HepG2 (cell line): Measurements from ENCODE around the gene ZNF322. TPM values are rescaled to one million over a fixed set of nuclear protein-coding genes. Genes with fewer than 3 reads are reported as not detected.

Experiments
- BATF2 ChIP-seq: sonication (generic); formaldehyde crosslinking; IDR thresholded peaks from 2 replicates; pipeline ENCODE4 v1.8.0; 2022; ENCODE audit warnings: mild to moderate bottlenecking, missing genetic modification reagents, moderate library complexity
- FOXP4 ChIP-seq: sonication (generic); formaldehyde crosslinking; IDR thresholded peaks from 2 replicates; pipeline ENCODE4 v1.4.0; 2020; ENCODE audit warnings: missing genetic modification reagents
- HNRNPH1 ChIP-seq: fragments of 200-400 bp; formaldehyde crosslinking; optimal IDR thresholded peaks from 2 replicates; pipeline ENCODE3; 2017; ENCODE audit warnings: mild to moderate bottlenecking, low read depth, low read length
- HOXA5 ChIP-seq: sonication (generic); formaldehyde crosslinking; IDR thresholded peaks from 2 replicates; pipeline ENCODE4 v1.4.0; 2020; ENCODE audit warnings: missing genetic modification reagents
- IRX3 ChIP-seq: sonication (generic); formaldehyde crosslinking; IDR thresholded peaks from 2 replicates; pipeline ENCODE4 v1.8.1; 2023; ENCODE audit warnings: mild to moderate bottlenecking, low read depth, missing genetic modification reagents, borderline replicate concordance
- KMT2A ChIP-seq: sonication (generic); formaldehyde crosslinking; IDR thresholded peaks from 2 replicates; pipeline ENCODE4 v1.4.0; 2020; ENCODE audit warnings: missing genetic modification reagents
- MTF1 ChIP-seq: sonication (generic); formaldehyde crosslinking; IDR thresholded peaks from 2 replicates; pipeline ENCODE4 v1.5.0; 2020; ENCODE audit warnings: missing genetic modification reagents
- MXI1 ChIP-seq: IDR thresholded peaks from 3 replicates; pipeline ENCODE4 v1.6.1; 2012; ENCODE audit warnings: low read depth, low read length, inconsistent platforms, borderline replicate concordance
- PAF1 ChIP-seq: IDR thresholded peaks from 2 replicates; pipeline ENCODE4 v1.6.1; 2016; ENCODE audit warnings: missing genetic modification reagents, missing compliant biosample characterization
- SIX1 ChIP-seq: sonication (generic); formaldehyde crosslinking; IDR thresholded peaks from 2 replicates; pipeline ENCODE4 v1.4.0; 2020; ENCODE audit warnings: missing genetic modification reagents, borderline replicate concordance
- SMARCE1 ChIP-seq: fragments of 450-650 bp; IDR thresholded peaks from 2 replicates; pipeline ENCODE4 v1.6.1; 2017; ENCODE audit warnings: borderline replicate concordance
- SOX13 ChIP-seq, 3 experiments: fragments of 450-650 bp in 1 of 3; sonication (generic) in 1 of 3; formaldehyde crosslinking in 1 of 3; IDR thresholded peaks in 2 of 3; conservative IDR thresholded peaks in 1 of 3; 2 replicates each; pipeline versions ENCODE4 v1.5.0 to v1.6.1; 2016 to 2020; ENCODE audit warnings: antibody characterized with exemption in 1 of 3, mild to moderate bottlenecking in 1 of 3, missing compliant biosample characterization in 1 of 3, missing genetic modification reagents in 1 of 3, moderate library complexity in 1 of 3
- SP140L ChIP-seq: sonication (generic); formaldehyde crosslinking; IDR thresholded peaks from 2 replicates; pipeline ENCODE4 v1.4.0; 2020; ENCODE audit warnings: missing genetic modification reagents, borderline replicate concordance
- TFDP1 ChIP-seq: IDR thresholded peaks from 2 replicates; pipeline ENCODE4 v1.6.1; 2016; ENCODE audit warnings: missing compliant biosample characterization, missing genetic modification reagents, borderline replicate concordance
- UBTF ChIP-seq: sonication (generic); formaldehyde crosslinking; IDR thresholded peaks from 2 replicates; pipeline ENCODE4 v1.4.0; 2020; ENCODE audit warnings: mild to moderate bottlenecking, missing genetic modification reagents
- WIZ ChIP-seq: sonication (generic); formaldehyde crosslinking; IDR thresholded peaks from 2 replicates; pipeline ENCODE4 v1.5.1; 2020; ENCODE audit warnings: mild to moderate bottlenecking, missing genetic modification reagents
- ZMAT5 ChIP-seq: sonication (generic); formaldehyde crosslinking; IDR thresholded peaks from 2 replicates; pipeline ENCODE4 v1.5.0; 2020; ENCODE audit warnings: mild to moderate bottlenecking, low read depth, missing genetic modification reagents, borderline replicate concordance
- ZNF251 ChIP-seq: sonication (generic); formaldehyde crosslinking; IDR thresholded peaks from 2 replicates; pipeline ENCODE4 v1.9.0; 2021; ENCODE audit warnings: mild to moderate bottlenecking, missing genetic modification reagents
- ZNF530 ChIP-seq: sonication (generic); formaldehyde crosslinking; IDR thresholded peaks from 2 replicates; pipeline ENCODE4 v1.5.0; 2020; ENCODE audit warnings: low read depth, mild to moderate bottlenecking, missing genetic modification reagents
- ZNF552 ChIP-seq: sonication (generic); formaldehyde crosslinking; IDR thresholded peaks from 2 replicates; pipeline ENCODE4 v1.9.0; 2022; ENCODE audit warnings: missing genetic modification reagents, mild to moderate bottlenecking, borderline replicate concordance
- ZNF749 ChIP-seq: sonication (generic); formaldehyde crosslinking; IDR thresholded peaks from 2 replicates; pipeline ENCODE4 v1.8.0; 2022; ENCODE audit warnings: mild to moderate bottlenecking, missing genetic modification reagents, moderate library complexity, borderline replicate concordance
- polyA plus RNA-seq, 8 experiments: library from polyadenylated mRNA; depleted of rRNA in 3 of 8; stranded (reverse) in 7 of 8; unstranded in 1 of 8; fragments of >200 nt; fragmentation: Illumina TruSeq in 4 of 8; extraction: Trizol in 4 of 8; gene quantifications; 2 replicates each; pipeline versions ENCODE4 v1.2.1 to v1.2.3, GENCODE V29; 2011 to 2016; ENCODE audit warnings: low read depth in 4 of 8, missing spikeins in 1 of 8, mixed read lengths in 1 of 8; ENCODE audit not compliant: insufficient read depth in 1 of 8
- total RNA-seq, 5 experiments: library from RNA; depleted of rRNA; stranded (reverse); fragments of >200 nt; fragmentation: Illumina TruSeq; extraction: Trizol; gene quantifications; 2 replicates each; pipeline ENCODE4 v1.2.3, GENCODE V29; 2016; ENCODE audit warnings: low read depth in 1 of 5

ZNF322 gene
- total and polyA plus RNA-seq, 2 of the 13 experiments (the other 11 are each of a cell fraction or from before 2014, with no cell fraction given), result 8.3 to 22.8 TPM

- no peak; the same call in 1 of the 2 replicates for TF ChIP-seq HOXA5 (CRISPR knock-in tag)
- TF ChIP-seq SIX1 (CRISPR knock-in tag), result peak; percentile 64
- peak; percentile 54; the same call in 1 of the 2 replicates for TF ChIP-seq ZNF552 (CRISPR knock-in tag)
- TF ChIP-seq SMARCE1, result no peak
- peak; percentile 77 for TF ChIP-seq TFDP1 (CRISPR knock-in tag)
- no peak; the same call in 1 of the 2 replicates for TF ChIP-seq ZNF749 (CRISPR knock-in tag)
- no peak for TF ChIP-seq ZMAT5
- TF ChIP-seq WIZ, result no peak
- TF ChIP-seq UBTF, result peak; percentile 85
- TF ChIP-seq KMT2A (CRISPR knock-in tag), result peak; percentile 98
- TF ChIP-seq MTF1, result no peak
- 0 out of 2 replicates have a peak, but pooled peaks have one; percentile 33 for TF ChIP-seq SOX13 (IDR thresholded peaks at IDR 0.05)
- peak in 1 of 2 experiments; percentile 82; a peak in 2 of 4 replicates for TF ChIP-seq SOX13 (CRISPR knock-in tag; conservative IDR thresholded peaks at IDR 0.05 in 1 of 2, IDR thresholded peaks at IDR 0.05 in 1 of 2)
- no peak for TF ChIP-seq ZNF530 (CRISPR knock-in tag)
- no peak; the same call in 1 of the 2 replicates for TF ChIP-seq PAF1 (CRISPR knock-in tag)
- no peak; the same call in 1 of the 2 replicates for TF ChIP-seq ZNF251
- no peak for TF ChIP-seq SP140L (CRISPR knock-in tag)
- peak; percentile 98 for TF ChIP-seq MXI1
- peak; percentile 97 for TF ChIP-seq BATF2 (CRISPR knock-in tag)
- peak; percentile 22; the same call in 1 of the 2 replicates for TF ChIP-seq IRX3 (CRISPR knock-in tag)
- TF ChIP-seq HNRNPH1, result peak; percentile 69
- TF ChIP-seq FOXP4 (CRISPR knock-in tag), result peak; percentile 82
Observed at GRCh38 chr6:26596579-26597388, 62.8 kb downstream of the ZNF322 start, which contains the start of gene ABT1 (continued).
